ENCODE data around the gene PHLDA3. TPM values are rescaled to one million over a fixed set of nuclear protein-coding genes. Genes with fewer than 3 reads are reported as not detected.

Gene PHLDA3
- total and polyA plus RNA-seq, 4 donors = 12.8 to 73.2 (median 38.9) TPM

- 93 to 95% methylated on average over 2 of the region's 2 CpGs for WGBS, 2 donors
- no peaks in the 10 kb centered on the region for H3K9me3 ChIP-seq (ENCODE audit: control insufficient read depth in 4 of 4, insufficient read depth in 3 of 4, low read length in 3 of 4)
- no peak for DNase-seq
- H3K9ac ChIP-seq (ENCODE audit: insufficient read depth in 1 of 2, low read length in 2 of 2) = no peak overlapping the region
- TF ChIP-seq CTCF (IDR thresholded peaks at IDR 0.05; ENCODE audit: control extremely low read depth, extremely low read depth) = no peak
- no peaks in the 10 kb centered on the region for H3K27me3 ChIP-seq (ENCODE audit: control insufficient read depth in 3 of 3, insufficient read depth in 3 of 3, low read length in 2 of 3)
- no peak overlapping the region for H3K4me3 ChIP-seq
- H3K27ac ChIP-seq (ENCODE audit: low read depth in 1 of 2, low read length in 1 of 2) = no peak overlapping the region
- H3K36me3 ChIP-seq (ENCODE audit: control insufficient read depth in 4 of 4, insufficient read depth in 4 of 4, low read length in 4 of 4) = no peaks in the 10 kb centered on the region
- ATAC-seq (ENCODE audit: insufficient read depth, low FRiP score) = no peak
- peaks cover 0 to 25% (median 7%) of the 10 kb centered on the region in 5 donors for H3K4me1 ChIP-seq (ENCODE audit: control insufficient read depth in 5 of 5, insufficient read depth in 5 of 5, low read length in 5 of 5)
These were observed 45.5 kb upstream of the PHLDA3 start for GRCh38 chr1:201514466-201514865.

- Histone ChIP-seq H3K4me3 (no peak overlapping the region), H3K9me3 (ENCODE audit: control insufficient read depth in 4 of 4, insufficient read depth in 3 of 4, low read length in 3 of 4) (no peaks in the 10 kb centered on the region), H3K4me1 (ENCODE audit: control insufficient read depth in 5 of 5, insufficient read depth in 5 of 5, low read length in 5 of 5) (peaks cover 0 to 25% (median 7%) of the 10 kb centered on the region in 5 donors), H3K36me3 (ENCODE audit: control insufficient read depth in 4 of 4, insufficient read depth in 4 of 4, low read length in 4 of 4) (no peaks in the 10 kb centered on the region), H3K27me3 (ENCODE audit: control insufficient read depth in 3 of 3, insufficient read depth in 3 of 3, low read length in 2 of 3) (no peaks in the 10 kb centered on the region), H3K9ac (ENCODE audit: insufficient read depth in 1 of 2, low read length in 2 of 2) (no peak overlapping the region), H3K27ac (ENCODE audit: low read depth in 1 of 2, low read length in 1 of 2) (peak overlapping the region in 1 of 2 donors; percentile 17)
- no peak for TF ChIP-seq CTCF (IDR thresholded peaks at IDR 0.05; ENCODE audit: control extremely low read depth, extremely low read depth)
- no peak for ATAC-seq (ENCODE audit: insufficient read depth, low FRiP score)
- 96 to 99% methylated on average over 6 of the region's 6 CpGs for WGBS, 2 donors
- DNase-seq = no peak
These were observed 44.7 kb upstream of the PHLDA3 start for GRCh38 chr1:201513498-201514243.

GRCh38 chr1:201511941-201512539 is 43.1 kb upstream of the PHLDA3 start:
- no peaks in the 10 kb centered on the region for H3K9me3 ChIP-seq (ENCODE audit: control insufficient read depth in 4 of 4, insufficient read depth in 3 of 4, low read length in 3 of 4)
- WGBS, 2 donors = 20 to 42% methylated on average over 6 of the region's 6 CpGs
- H3K27me3 ChIP-seq (ENCODE audit: control insufficient read depth in 3 of 3, insufficient read depth in 3 of 3, low read length in 2 of 3) = no peaks in the 10 kb centered on the region
- peaks cover 0 to 34% (median 13%) of the 10 kb centered on the region in 5 donors for H3K4me1 ChIP-seq (ENCODE audit: control insufficient read depth in 5 of 5, insufficient read depth in 5 of 5, low read length in 5 of 5)
- TF ChIP-seq CTCF (IDR thresholded peaks at IDR 0.05; ENCODE audit: control extremely low read depth, extremely low read depth) = no peak
- DNase-seq = peak; percentile 76 to 90 (median 84)
- no peaks in the 10 kb centered on the region for H3K36me3 ChIP-seq (ENCODE audit: control insufficient read depth in 4 of 4, insufficient read depth in 4 of 4, low read length in 4 of 4)
- H3K4me3 ChIP-seq = no peak overlapping the region
- H3K9ac ChIP-seq (ENCODE audit: insufficient read depth in 1 of 2, low read length in 2 of 2) = no peak overlapping the region
- ATAC-seq (ENCODE audit: insufficient read depth, low FRiP score) = peak; percentile 52
- H3K27ac ChIP-seq (ENCODE audit: low read depth in 1 of 2, low read length in 1 of 2) = peak overlapping the region; percentile 55 to 79
